Chondrocyte (in vitro differentiated cells): ENCODE data around the gene NUTM2A. TPM values are rescaled to one million over a fixed set of nuclear protein-coding genes. Genes with fewer than 3 reads are reported as not detected.
"Not testable (repeated sequence)": the region's sequence is repeated elsewhere in the genome, so short reads cannot be mapped to it uniquely, and the experiment has no call there.

Source experiments
- DNase-seq: peaks from one replicate; pipeline ENCODE4 v3.0.0; 2021; ENCODE audit warnings: mixed read lengths, low spot score
- H3K27ac Mint-ChIP-seq: one replicate; pipeline ENCODE4 v1.8.0; 2021; ENCODE audit warnings: mild to moderate bottlenecking, moderate library complexity, mixed read lengths; ENCODE audit not compliant: unreplicated experiment
- H3K27me3 Mint-ChIP-seq: 2 replicates; pipeline ENCODE4 v1.8.0; 2021; ENCODE audit warnings: low read depth, mixed read lengths
- H3K36me3 Mint-ChIP-seq: 2 replicates; pipeline ENCODE4 v1.8.0; 2021; ENCODE audit warnings: low read depth, mixed read lengths
- H3K4me1 Mint-ChIP-seq: 2 replicates; pipeline ENCODE4 v1.8.0; 2021; ENCODE audit warnings: low read depth, mild to moderate bottlenecking, mixed read lengths
- H3K4me3 Mint-ChIP-seq: one replicate; pipeline ENCODE4 v1.8.0; 2021; ENCODE audit warnings: mild to moderate bottlenecking, moderate library complexity, mixed read lengths; ENCODE audit not compliant: unreplicated experiment
- H3K9me3 Mint-ChIP-seq: 2 replicates; pipeline ENCODE4 v1.8.0; 2021; ENCODE audit warnings: low read depth, mixed read lengths
- long read RNA-seq: library from polyadenylated mRNA; stranded (forward); transcript quantifications from one replicate; pipeline ENCODE4 v2.0.0, GENCODE V29; 2021
- total RNA-seq: library from RNA; stranded (reverse); gene quantifications from 3 replicates; pipeline ENCODE4 v1.2.1, GENCODE V29; 2021

The NUTM2A gene, protein sequence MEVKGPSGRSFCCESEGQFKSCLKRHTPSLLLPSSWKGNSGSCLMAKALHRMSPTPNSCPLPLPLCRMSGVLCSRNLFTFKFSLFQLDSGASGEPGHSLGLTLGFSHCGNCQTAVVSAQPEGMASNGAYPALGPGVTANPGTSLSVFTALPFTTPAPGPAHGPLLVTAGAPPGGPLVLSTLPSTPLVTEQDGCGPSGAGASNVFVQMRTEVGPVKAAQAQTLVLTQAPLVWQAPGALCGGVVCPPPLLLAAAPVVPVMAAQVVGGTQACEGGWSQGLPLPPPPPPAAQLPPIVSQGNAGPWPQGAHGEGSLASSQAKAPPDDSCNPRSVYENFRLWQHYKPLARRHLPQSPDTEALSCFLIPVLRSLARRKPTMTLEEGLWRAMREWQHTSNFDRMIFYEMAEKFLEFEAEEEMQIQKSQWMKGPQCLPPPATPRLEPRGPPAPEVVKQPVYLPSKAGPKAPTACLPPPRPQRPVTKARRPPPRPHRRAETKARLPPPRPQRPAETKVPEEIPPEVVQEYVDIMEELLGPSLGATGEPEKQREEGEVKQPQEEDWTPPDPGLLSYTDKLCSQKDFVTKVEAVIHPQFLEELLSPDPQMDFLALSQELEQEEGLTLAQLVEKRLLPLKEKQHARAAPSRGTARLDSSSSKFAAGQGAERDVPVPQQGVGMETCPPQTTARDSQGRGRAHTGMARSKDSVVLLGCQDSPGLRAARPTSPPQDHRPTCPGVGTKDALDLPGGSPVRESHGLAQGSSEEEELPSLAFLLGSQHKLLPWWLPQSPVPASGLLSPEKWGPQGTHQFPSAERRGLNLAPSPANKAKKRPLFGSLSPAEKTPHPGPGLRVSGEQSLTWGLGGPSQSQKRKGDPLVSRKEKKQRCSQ
- 1.1 to 1.3 TPM (median 1.2 TPM) in 3 replicates for total RNA-seq
- long read RNA-seq, result 0 reads

DNA sequence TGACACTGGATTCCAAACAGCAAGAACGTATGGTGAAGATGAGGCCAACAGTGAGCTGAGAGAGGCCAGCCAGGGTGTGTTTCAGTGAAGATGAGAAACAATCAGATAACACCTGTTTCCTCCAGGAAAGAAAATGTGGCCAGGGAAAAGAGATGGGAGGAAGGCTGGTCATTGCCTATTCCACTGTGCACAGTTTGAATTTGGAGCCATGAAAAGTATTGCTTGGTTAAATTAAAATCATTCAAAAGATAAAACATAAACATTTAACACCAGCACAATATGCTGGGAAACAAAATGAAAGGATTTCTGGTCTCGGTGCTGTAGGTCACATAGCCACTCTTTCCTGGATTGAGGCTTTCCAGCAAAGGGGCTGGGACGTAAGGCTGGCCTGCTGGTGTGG lies at the start of gene NUTM2A:
TSS of gene NUTM2A (plus strand) at position 301 of the 400 bp plus-strand sequence. CDS start 383 bp downstream, outside the sequence.
- H3K27ac Mint-ChIP-seq, DNase-seq, H3K4me3 Mint-ChIP-seq, H3K9me3 Mint-ChIP-seq, H3K36me3 Mint-ChIP-seq, H3K27me3 Mint-ChIP-seq, H3K4me1 Mint-ChIP-seq: not testable (repeated sequence)

DNA sequence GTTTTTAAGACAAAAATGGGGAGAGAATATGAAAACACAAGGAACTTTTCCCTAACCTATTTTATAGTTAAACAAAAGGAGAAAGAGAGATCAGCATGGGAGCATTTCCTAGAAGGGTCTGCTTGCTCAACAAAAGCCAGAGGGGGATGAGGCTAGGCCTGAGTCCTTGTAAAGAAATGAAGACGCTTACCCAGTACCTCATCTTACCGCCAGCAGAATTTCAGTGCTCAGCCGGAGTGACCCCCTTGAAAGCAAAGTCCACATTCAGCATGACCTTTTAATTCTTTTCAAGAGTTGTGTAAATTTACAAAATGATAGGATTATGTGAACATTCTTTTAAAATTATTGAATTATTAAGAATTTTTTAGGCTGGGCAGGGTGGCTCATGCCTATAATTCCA lies 47.7 kb upstream of the NUTM2A start:
- not testable (repeated sequence) for H3K36me3 Mint-ChIP-seq, H3K4me3 Mint-ChIP-seq, H3K9me3 Mint-ChIP-seq, H3K27me3 Mint-ChIP-seq, H3K4me1 Mint-ChIP-seq, DNase-seq, H3K27ac Mint-ChIP-seq

DNA sequence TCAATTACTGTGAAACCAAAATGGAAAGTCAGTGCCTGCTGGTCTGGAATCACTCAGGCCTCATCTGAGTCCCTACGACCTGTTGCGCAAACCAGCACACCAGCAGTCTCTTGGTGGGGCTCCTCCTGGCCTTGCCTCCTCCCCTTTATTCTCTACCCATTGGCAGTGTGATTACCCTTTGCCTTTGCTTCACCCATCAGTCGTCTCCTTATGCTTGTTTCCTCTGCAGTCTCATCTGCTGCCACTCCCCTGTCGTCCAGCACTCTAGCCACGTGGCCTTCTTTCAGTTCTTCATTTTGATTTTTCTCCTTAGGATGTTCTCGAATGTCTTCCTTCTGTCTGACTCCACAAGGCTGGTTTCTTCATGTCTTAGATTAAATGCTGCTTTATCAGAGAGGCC lies 40.8 kb upstream of the NUTM2A start:
- H3K4me1 Mint-ChIP-seq, H3K27ac Mint-ChIP-seq: not testable (repeated sequence)
- peaks cover 14% of the 10 kb centered on the region for H3K9me3 Mint-ChIP-seq

DNA sequence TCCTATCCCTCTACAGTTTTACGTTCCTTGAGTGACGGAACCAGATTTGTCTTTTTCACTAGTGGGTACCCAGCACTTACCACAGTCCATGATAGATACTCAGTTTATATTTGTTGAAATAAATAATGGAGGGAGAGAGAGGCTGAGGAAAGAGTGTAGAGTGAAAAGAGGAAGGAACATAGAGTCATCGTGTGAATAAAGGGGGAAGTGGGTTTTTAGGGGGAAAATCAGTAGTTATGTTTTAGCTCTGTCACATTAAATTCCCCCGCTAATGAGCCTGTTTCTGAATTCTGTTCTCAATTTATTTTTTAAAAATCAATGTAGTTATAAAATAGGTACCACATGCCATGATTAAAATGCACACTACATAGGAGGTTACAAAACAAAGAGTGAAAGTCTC lies 39.2 kb upstream of the NUTM2A start:
- not testable (repeated sequence) for DNase-seq, H3K4me3 Mint-ChIP-seq, H3K4me1 Mint-ChIP-seq, H3K27me3 Mint-ChIP-seq, H3K27ac Mint-ChIP-seq
- Mint-ChIP-seq H3K36me3 (peaks cover 25% of the 10 kb centered on the region), H3K9me3 (peaks cover 14% of the 10 kb centered on the region)

More for the DNA sequence above, 40.8 kb upstream of the NUTM2A start:
- H3K27me3 Mint-ChIP-seq, H3K4me3 Mint-ChIP-seq, DNase-seq: not testable (repeated sequence)
- H3K36me3 Mint-ChIP-seq, result peaks cover 25% of the 10 kb centered on the region

DNA sequence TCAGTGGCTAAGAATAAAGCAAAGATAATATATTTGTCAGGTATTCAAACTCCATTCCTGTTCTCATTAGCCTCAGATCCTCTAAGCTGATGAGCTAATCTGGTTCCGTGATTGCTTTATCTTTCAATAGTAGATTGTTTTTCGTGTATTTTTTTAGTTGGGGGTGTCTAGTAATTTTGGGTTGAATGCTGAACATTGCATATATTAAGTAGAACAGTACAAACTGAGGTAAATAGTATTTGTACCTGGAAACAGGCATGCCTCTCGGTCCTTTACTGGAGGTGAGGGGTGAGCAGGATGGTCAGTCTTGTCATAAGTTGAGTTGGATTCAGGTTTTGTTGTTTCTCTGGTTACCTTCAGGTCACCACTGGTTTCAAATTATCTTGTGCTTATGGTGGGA lies 37.7 kb upstream of the NUTM2A start:
- not testable (repeated sequence) for DNase-seq, H3K4me1 Mint-ChIP-seq, H3K4me3 Mint-ChIP-seq, H3K27ac Mint-ChIP-seq, H3K27me3 Mint-ChIP-seq
- Mint-ChIP-seq H3K9me3 (peaks cover 14% of the 10 kb centered on the region), H3K36me3 (peaks cover 30% of the 10 kb centered on the region)

DNA sequence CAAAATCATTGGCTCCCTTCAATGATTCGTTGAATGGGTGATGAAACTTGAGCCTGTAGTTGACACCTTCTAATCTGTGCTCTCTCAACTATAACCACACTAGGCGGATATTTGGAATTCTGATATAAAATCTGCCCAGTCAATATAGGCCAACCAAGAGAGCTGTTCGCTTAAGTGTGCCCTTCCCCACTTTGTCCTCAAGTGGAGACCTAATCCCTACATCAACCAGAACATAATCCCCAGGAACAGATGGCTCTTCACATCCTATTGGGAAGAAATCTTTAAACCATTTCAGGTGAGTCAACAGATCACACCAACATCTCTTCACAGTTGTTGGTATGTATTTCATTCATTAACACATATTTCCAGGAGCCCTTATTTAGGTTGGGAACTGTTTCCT lies 33.4 kb upstream of the NUTM2A start:
- not testable (repeated sequence) for H3K9me3 Mint-ChIP-seq, H3K4me1 Mint-ChIP-seq, DNase-seq, H3K4me3 Mint-ChIP-seq, H3K27me3 Mint-ChIP-seq, H3K27ac Mint-ChIP-seq
- peaks cover 14% of the 10 kb centered on the region for H3K36me3 Mint-ChIP-seq

DNA sequence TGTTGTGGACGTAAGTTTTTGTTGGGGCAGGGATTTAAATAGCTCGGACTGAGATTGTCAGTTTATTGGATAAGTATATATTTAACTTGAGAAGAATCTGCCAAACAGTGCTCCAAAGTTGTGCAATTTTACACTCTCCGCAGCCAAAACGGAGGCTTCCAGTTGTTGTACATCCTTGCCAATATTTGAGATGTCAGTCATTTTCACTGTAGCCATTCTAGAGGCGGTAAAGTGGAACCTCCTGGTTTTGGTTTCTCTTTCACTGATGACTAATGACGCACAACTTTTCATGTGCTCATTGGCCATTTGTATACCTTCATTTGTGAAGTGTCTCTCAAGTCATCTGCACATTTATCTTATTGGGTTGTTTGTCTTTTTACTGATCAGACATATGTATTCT lies 24.3 kb upstream of the NUTM2A start:
- H3K4me1 Mint-ChIP-seq, result not testable (repeated sequence)

DNA sequence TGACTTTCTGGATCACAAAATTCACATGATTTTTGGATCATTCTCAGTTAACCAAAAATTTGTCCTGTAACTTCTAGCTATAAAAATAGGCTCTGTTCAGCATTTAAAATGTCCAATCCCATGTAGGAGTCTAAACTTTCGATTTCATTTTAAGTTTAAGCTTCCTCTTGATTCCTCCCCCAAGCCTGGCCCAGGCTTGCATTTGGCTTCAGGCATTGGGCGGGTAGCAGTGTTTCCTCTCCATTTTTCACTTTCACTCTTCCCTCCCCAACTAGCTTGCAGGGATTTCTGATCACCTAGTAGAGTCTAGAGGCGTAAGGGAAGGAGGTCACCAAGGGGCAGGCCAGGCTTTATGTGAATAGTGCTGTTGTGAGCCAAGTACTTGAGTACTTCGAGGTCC lies 20.4 kb upstream of the NUTM2A start:
- H3K27me3 Mint-ChIP-seq, H3K4me3 Mint-ChIP-seq, DNase-seq, H3K9me3 Mint-ChIP-seq, H3K36me3 Mint-ChIP-seq, H3K27ac Mint-ChIP-seq: not testable (repeated sequence)
- H3K4me1 Mint-ChIP-seq, result peaks cover 13% of the 10 kb centered on the region

More for the DNA sequence above, 24.3 kb upstream of the NUTM2A start:
- not testable (repeated sequence) for H3K36me3 Mint-ChIP-seq, H3K9me3 Mint-ChIP-seq, H3K4me3 Mint-ChIP-seq, H3K27me3 Mint-ChIP-seq, DNase-seq, H3K27ac Mint-ChIP-seq

DNA sequence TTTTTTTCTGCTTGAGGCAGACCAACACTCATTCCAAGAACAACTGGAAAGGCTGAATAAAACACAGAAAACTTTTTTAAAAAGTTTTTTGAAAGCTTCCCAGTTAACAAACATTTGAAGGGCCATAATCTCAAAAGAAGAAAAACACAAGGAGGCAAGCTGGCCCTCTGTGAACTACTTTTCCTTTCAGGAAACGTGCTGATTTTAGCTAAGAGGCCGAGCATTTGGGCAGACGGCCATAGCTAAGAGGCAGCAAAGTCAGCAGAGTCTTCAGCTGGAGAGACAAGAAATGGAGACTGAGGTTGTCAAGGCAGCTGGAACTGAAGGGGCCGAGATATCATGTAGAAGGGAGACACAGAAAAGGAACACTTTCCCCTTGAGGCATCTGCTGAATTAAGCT lies 18.3 kb upstream of the NUTM2A start:
- H3K4me3 Mint-ChIP-seq, result peak overlapping the region; percentile 2

DNA sequence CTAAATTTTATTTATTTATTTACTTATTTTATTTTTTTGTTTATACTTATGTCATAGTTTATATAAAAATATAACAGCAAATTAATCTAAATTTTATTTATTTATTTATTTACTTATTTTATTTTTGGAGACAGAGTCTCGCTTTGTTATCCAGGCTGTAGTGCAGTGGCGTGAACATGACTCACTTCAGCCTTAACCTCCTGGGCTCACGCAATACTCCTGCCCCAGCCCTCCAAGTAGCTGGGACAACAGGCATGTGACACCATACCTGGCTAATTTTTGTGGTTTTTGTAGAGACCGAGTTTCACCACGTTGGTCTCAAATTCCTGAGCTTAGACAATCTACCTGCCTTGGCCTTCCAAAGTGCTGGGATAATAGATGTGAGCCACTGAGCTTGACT lies 14.9 kb upstream of the NUTM2A start:
- H3K4me3 Mint-ChIP-seq, H3K9me3 Mint-ChIP-seq, H3K36me3 Mint-ChIP-seq, DNase-seq, H3K27ac Mint-ChIP-seq, H3K27me3 Mint-ChIP-seq: not testable (repeated sequence)
- H3K4me1 Mint-ChIP-seq, result peaks cover 18% of the 10 kb centered on the region

More for the DNA sequence above, 18.3 kb upstream of the NUTM2A start:
- Mint-ChIP-seq H3K27ac (peak overlapping the region; percentile 77), H3K4me1 (peaks cover 17% of the 10 kb centered on the region)
- not testable (repeated sequence) for DNase-seq, H3K36me3 Mint-ChIP-seq, H3K9me3 Mint-ChIP-seq, H3K27me3 Mint-ChIP-seq

DNA sequence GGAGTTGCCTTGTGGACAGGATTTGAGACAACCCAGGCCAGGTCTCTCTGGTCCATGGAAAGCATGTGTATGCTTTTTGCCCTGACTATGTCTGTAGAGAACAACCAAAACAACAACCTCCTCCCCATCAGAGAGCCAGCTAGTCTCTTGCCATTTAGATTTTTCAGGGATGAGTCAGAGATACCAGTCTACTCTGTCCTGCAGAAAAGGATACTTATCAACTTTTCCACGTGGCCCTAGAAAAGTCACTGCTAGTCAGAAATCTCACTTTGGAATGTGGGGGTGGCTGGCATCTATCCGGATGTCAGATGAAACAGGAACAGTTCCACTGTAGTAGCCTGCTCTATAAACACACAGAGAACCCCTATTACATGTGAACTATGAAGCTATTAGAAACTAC lies 13.4 kb upstream of the NUTM2A start:
- not testable (repeated sequence) for H3K4me3 Mint-ChIP-seq, H3K27me3 Mint-ChIP-seq, DNase-seq, H3K9me3 Mint-ChIP-seq, H3K36me3 Mint-ChIP-seq
- peaks cover 16% of the 10 kb centered on the region for H3K4me1 Mint-ChIP-seq
- H3K27ac Mint-ChIP-seq, result peak overlapping the region; percentile 22

DNA sequence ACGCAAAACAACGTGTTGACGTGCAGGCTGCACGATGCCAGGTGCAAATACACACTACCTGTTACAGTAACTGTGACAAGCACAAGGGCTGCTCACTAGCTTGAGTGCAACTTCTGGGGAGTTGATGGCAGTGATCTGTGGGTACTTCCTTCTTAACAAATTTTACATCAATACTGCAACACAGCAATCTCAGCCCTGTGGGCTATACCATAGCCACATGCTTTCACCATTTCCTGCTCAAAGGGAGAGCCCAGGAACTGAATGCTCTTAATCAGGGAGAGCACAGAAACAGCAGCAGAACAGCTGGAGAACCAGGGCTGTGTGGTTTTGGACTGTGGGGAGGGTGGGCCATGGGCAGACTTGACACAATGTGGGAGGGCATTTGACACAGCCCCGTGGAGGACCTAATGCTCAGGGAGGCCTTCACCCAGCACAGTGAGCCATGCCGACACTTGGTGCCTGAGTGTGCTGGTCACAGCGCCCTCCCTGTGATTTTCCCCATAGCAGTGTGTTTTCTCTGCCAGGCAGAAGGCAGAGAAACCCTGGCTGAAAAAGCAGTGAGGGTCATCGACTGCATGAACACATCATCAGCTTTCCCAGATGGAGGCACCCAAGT lies 12.0 kb upstream of the NUTM2A start:
- not testable (repeated sequence) for H3K4me3 Mint-ChIP-seq, H3K27ac Mint-ChIP-seq, H3K36me3 Mint-ChIP-seq, H3K27me3 Mint-ChIP-seq, DNase-seq, H3K9me3 Mint-ChIP-seq
- H3K4me1 Mint-ChIP-seq, result peaks cover 12% of the 10 kb centered on the region
